IMR-90 (cell line): ENCODE measurements around the gene GPR153. TPM values are rescaled to one million over a fixed set of nuclear protein-coding genes. Genes with fewer than 3 reads are reported as not detected.

Experiments used
- ATAC-seq: fragments of 200-7000 bp; cut with Tn5 transposase; 2 replicates; pipeline ENCODE4 v1.9.1; 2020; ENCODE audit warnings: low read depth, mild to moderate bottlenecking, moderate library complexity
- BruUV-seq: library from RNA; stranded (reverse); fragments of 400-500 nt; replicated peaks from 2 replicates; lab custom pipeline; 2021; lab: Mats Ljungman, UMichigan
- CTCF ChIA-PET: fragments of 300-600 bp; formaldehyde crosslinking; extraction: SDS; loops from one replicate; lab custom pipeline; 2021; ENCODE audit warnings: antibody characterized with exemption; lab: Yijun Ruan, JAX
- POLR2A ChIA-PET: fragments of 300-600 bp; sonication (Branson Sonifier 250); formaldehyde crosslinking; loops from one replicate; lab custom pipeline; 2022; ENCODE audit warnings: antibody characterized with exemption; ENCODE audit not compliant: unreplicated experiment; lab: Charles Lee
- DNase-seq: peaks from one replicate; pipeline ENCODE4 v3.0.0; 2013
- H2AFZ ChIP-seq: replicated peaks from 2 replicates; pipeline ENCODE3; 2013; ENCODE audit warnings: low read length, mild to moderate bottlenecking; ENCODE audit not compliant: poor library complexity
- H2AK5ac ChIP-seq: 2 replicates; pipeline ENCODE4 v1.6.1; 2013; ENCODE audit warnings: low read depth, low read length, inconsistent platforms
- H2AK9ac ChIP-seq: replicated peaks from 2 replicates; pipeline ENCODE3; 2013; ENCODE audit warnings: mild to moderate bottlenecking, low read depth, low read length, moderate library complexity; ENCODE audit not compliant: poor library complexity
- H2BK120ac ChIP-seq: 2 replicates; pipeline ENCODE4 v1.6.1; 2013; ENCODE audit warnings: low read depth, low read length, inconsistent platforms
- H2BK15ac ChIP-seq: 3 replicates; pipeline ENCODE4 v1.6.1; 2013; ENCODE audit warnings: low read depth, low read length, inconsistent platforms
- H2BK20ac ChIP-seq: 2 replicates; pipeline ENCODE4 v1.6.1; 2013; ENCODE audit warnings: low read depth, mild to moderate bottlenecking, inconsistent platforms, low read length, moderate library complexity
- H2BK5ac ChIP-seq: 2 replicates; pipeline ENCODE4 v1.6.1; 2013; ENCODE audit warnings: mild to moderate bottlenecking, low read depth, low read length, inconsistent platforms; ENCODE audit not compliant: poor library complexity, severe bottlenecking
- H3K14ac ChIP-seq: replicated peaks from 2 replicates; pipeline ENCODE4 v1.6.1; 2013; ENCODE audit warnings: low read depth, low read length, inconsistent platforms
- H3K18ac ChIP-seq: 2 replicates; pipeline ENCODE4 v1.6.1; 2013; ENCODE audit warnings: low read depth, low read length, control low read depth
- H3K23ac ChIP-seq: 2 replicates; pipeline ENCODE4 v1.6.1; 2013; ENCODE audit warnings: low read depth, low read length, inconsistent platforms
- H3K27ac ChIP-seq: 2 replicates; pipeline ENCODE4 v1.5.1; 2013; ENCODE audit warnings: mild to moderate bottlenecking, control low read depth, low read length; ENCODE audit not compliant: insufficient read depth
- H3K27me3 ChIP-seq: 2 replicates; pipeline ENCODE4 v1.6.1; 2013; ENCODE audit warnings: low read length; ENCODE audit not compliant: control insufficient read depth, insufficient read depth
- H3K36me3 ChIP-seq: 2 replicates; pipeline ENCODE4 v1.6.1; 2013; ENCODE audit warnings: low read length, mixed read lengths; ENCODE audit not compliant: control insufficient read depth, insufficient read depth
- H3K4ac ChIP-seq: 2 replicates; pipeline ENCODE4 v1.6.1; 2013; ENCODE audit warnings: low read depth, low read length, inconsistent platforms
- H3K4me1 ChIP-seq: 2 replicates; pipeline ENCODE4 v1.6.1; 2013; ENCODE audit warnings: low read length, mixed read lengths; ENCODE audit not compliant: control insufficient read depth, insufficient read depth
- H3K4me2 ChIP-seq: 2 replicates; pipeline ENCODE4 v1.6.1; 2013; ENCODE audit warnings: low read depth, mild to moderate bottlenecking, control low read depth, low read length, moderate library complexity
- H3K4me3 ChIP-seq: 2 replicates; pipeline ENCODE4 v1.5.1; 2013; ENCODE audit warnings: low read depth, mild to moderate bottlenecking, control low read depth, low read length, moderate library complexity; ENCODE audit not compliant: insufficient read depth
- H3K56ac ChIP-seq: 2 replicates; pipeline ENCODE4 v1.6.1; 2013; ENCODE audit warnings: low read length, inconsistent platforms; ENCODE audit not compliant: insufficient read depth; ENCODE audit errors: extremely low read depth
- H3K79me1 ChIP-seq, 2 experiments: 2 replicates each; pipeline ENCODE4 v1.6.1; 2013; ENCODE audit warnings: low read length in 2 of 2, inconsistent platforms in 1 of 2, low read depth in 1 of 2
- H3K9ac ChIP-seq: 2 replicates; pipeline ENCODE4 v1.6.1; 2013; ENCODE audit warnings: low read depth, low read length, control low read depth
- H3K9me1 ChIP-seq: 2 replicates; pipeline ENCODE4 v1.6.1; 2013; ENCODE audit warnings: low read length, inconsistent platforms; ENCODE audit not compliant: insufficient read depth
- H3K9me3 ChIP-seq: 2 replicates; pipeline ENCODE4 v1.6.1; 2013; ENCODE audit warnings: low read length; ENCODE audit not compliant: control insufficient read depth, insufficient read depth
- H4K20me1 ChIP-seq: 2 replicates; pipeline ENCODE4 v1.6.1; 2013; ENCODE audit warnings: low read length, inconsistent platforms; ENCODE audit not compliant: insufficient read depth
- H4K5ac ChIP-seq: 2 replicates; pipeline ENCODE4 v1.6.1; 2013; ENCODE audit warnings: mild to moderate bottlenecking, low read depth, low read length, control low read depth
- H4K8ac ChIP-seq, 2 experiments: 2 replicates each; pipeline ENCODE4 v1.6.1; 2013; ENCODE audit warnings: low read depth in 2 of 2, low read length in 2 of 2, control low read depth in 1 of 2, inconsistent platforms in 1 of 2
- H4K91ac ChIP-seq: 2 replicates; pipeline ENCODE4 v1.6.1; 2013; ENCODE audit warnings: low read depth, low read length, inconsistent platforms; ENCODE audit not compliant: insufficient read depth
- BHLHE40 ChIP-seq: fragments of 150-350 bp; IDR thresholded peaks from 2 replicates; pipeline ENCODE4 v1.6.1; 2016; ENCODE audit warnings: mild to moderate bottlenecking, low read depth, low read length
- CEBPB ChIP-seq: IDR thresholded peaks from 2 replicates; pipeline ENCODE4 v1.6.1; 2012; ENCODE audit warnings: low read depth, low read length, improper control_type of control experiment
- CHD1 ChIP-seq: IDR thresholded peaks from 2 replicates; pipeline ENCODE4 v1.6.1; 2012; ENCODE audit warnings: low read depth, low read length, improper control_type of control experiment
- FOS ChIP-seq: fragments of 150-350 bp; IDR thresholded peaks from 2 replicates; pipeline ENCODE4 v1.6.1; 2016; ENCODE audit warnings: low read depth, low read length
- MAZ ChIP-seq: IDR thresholded peaks from 2 replicates; pipeline ENCODE4 v1.6.1; 2012; ENCODE audit warnings: low read depth, mild to moderate bottlenecking, low read length, improper control_type of control experiment, moderate library complexity, borderline replicate concordance
- MXI1 ChIP-seq: IDR thresholded peaks from 2 replicates; pipeline ENCODE4 v1.6.1; 2012; ENCODE audit warnings: low read depth, mild to moderate bottlenecking, low read length, moderate library complexity, borderline replicate concordance
- NFE2L2 ChIP-seq: fragments of 150-350 bp; IDR thresholded peaks from 2 replicates; pipeline ENCODE4 v1.6.1; 2016; ENCODE audit warnings: low read depth, mild to moderate bottlenecking, low read length
- RAD21 ChIP-seq: IDR thresholded peaks from 2 replicates; pipeline ENCODE4 v1.6.1; 2012; ENCODE audit warnings: low read length, improper control_type of control experiment
- RFX5 ChIP-seq: IDR thresholded peaks from 2 replicates; pipeline ENCODE4 v1.8.0; 2012; ENCODE audit warnings: low read depth, mild to moderate bottlenecking, low read length, moderate library complexity
- SMC3 ChIP-seq: fragments of 150-350 bp; IDR thresholded peaks from 2 replicates; pipeline ENCODE4 v1.6.1; 2016; ENCODE audit warnings: low read depth, mild to moderate bottlenecking, antibody characterized with exemption, low read length, moderate library complexity
- WGBS, 2 experiments: methylation state at CpG; one replicate each; pipeline versions ENCODE4 v1.1.5 to v1.1.7; 2013; ENCODE audit warnings: missing lambda C conversion rate in 2 of 2; ENCODE audit not compliant: insufficient read length in 1 of 2; ENCODE audit errors: extremely low coverage in 2 of 2; 5-methylcytosine and 5-hydroxymethylcytosine counted together
- dilution Hi-C: fragments of 300-500 bp; cut with HindIII; formaldehyde crosslinking; loops from one replicate; pipeline ENCODE4 v1.14.3; 2018; ENCODE audit warnings: low sequenced_read_pairs; ENCODE audit not compliant: unreplicated experiment
- in situ Hi-C: fragments of 300-500 bp; cut with MboI; formaldehyde crosslinking; loops from 3 replicates; pipeline ENCODE4 v1.14.3; 2019; ENCODE audit warnings: low sequenced_read_pairs, inconsistent platforms, mixed read lengths
- intact Hi-C: fragments of 100-400 bp; cut with micrococcal nuclease; formaldehyde crosslinking; loops from 2 replicates; pipeline ENCODE4 v1.10.0; 2022
- polyA plus RNA-seq, 3 experiments: library from polyadenylated mRNA; depleted of rRNA; stranded (reverse); fragments of >200 nt; gene quantifications; 2 replicates each; pipeline ENCODE4 v1.2.3, GENCODE V29; 2012; ENCODE audit warnings: low replicate concordance in 1 of 3
- total RNA-seq: library from RNA; depleted of rRNA; stranded (reverse); fragments of >200 nt; gene quantifications from 2 replicates; pipeline ENCODE4 v1.2.3, GENCODE V29; 2012
- TF ChIP-seq, protein P1 (sequence below): fragments of 150-350 bp; IDR thresholded peaks from 2 replicates; pipeline ENCODE4 v1.6.1; 2017; ENCODE audit warnings: mild to moderate bottlenecking, antibody characterized with exemption, low read length, low read depth

The GPR153 gene
- total and polyA plus RNA-seq, 2 of the 4 experiments (the other 2 are of a cell fraction) = 1.8 to 5.2 TPM

DNA sequence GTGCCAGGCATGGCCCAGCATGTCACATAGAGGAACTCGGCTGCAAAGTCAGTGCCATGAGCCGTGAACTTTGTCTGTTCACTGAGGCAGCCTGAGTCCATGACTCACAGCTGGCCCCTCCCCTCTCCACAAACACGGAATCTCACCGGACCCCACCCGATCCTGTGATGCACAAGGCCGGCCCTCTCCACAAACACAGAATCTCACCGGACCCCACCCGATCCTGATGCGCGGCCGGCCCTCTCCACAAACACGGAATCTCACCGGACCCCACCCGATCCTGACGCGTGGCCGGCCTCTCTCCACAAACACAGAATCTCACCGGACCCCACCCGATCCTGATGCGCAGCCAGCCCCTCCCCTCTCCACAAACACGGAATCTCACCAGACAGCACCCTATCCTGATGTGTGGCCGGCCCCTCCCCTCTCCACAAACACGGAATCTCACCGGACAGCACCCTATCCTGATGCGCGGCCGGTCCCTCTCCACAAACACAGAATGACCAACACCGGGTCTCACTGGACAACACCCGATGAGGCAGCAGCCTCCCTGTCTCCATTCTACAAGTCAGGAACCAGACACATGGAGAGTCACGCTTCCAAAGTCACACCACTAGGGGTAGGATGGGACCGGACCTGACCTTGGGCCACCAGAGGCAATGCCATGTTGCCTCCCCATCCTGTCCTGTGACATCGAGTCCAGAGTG lies 39.6 kb upstream of the GPR153 start:
- Histone ChIP-seq H3K9me1 (peaks cover 7% of the 10 kb centered on the region; the same call in 1 of the 2 replicates), H4K5ac (no peak overlapping the region), H3K36me3 (no peaks in the 10 kb centered on the region), H2BK20ac (no peak overlapping the region), H3K14ac (no peak overlapping the region), H3K9me3 (no peaks in the 10 kb centered on the region), H3K4me1 (no peaks in the 10 kb centered on the region), H3K27me3 (no peaks in the 10 kb centered on the region), H3K4me3 (no peak overlapping the region), H3K23ac (no peak overlapping the region), H4K8ac (no peak overlapping the region), H3K56ac (no peak overlapping the region), H3K9ac (no peak overlapping the region), H3K79me1 (peaks cover 4 to 18% of the 10 kb centered on the region in 2 experiments; a peak in 3 of 4 replicates), H3K4ac (no peak overlapping the region), H4K20me1 (no peaks in the 10 kb centered on the region; the same call in 1 of the 2 replicates), H2AFZ (no peak overlapping the region), H2AK9ac (no peak overlapping the region), H2BK15ac (no peak overlapping the region), H3K4me2 (no peak overlapping the region), H2BK5ac (no peak overlapping the region), H2BK120ac (no peak overlapping the region), H3K18ac (no peak overlapping the region), H2AK5ac (no peak overlapping the region), H4K91ac (no peak overlapping the region), H3K27ac (no peak overlapping the region)
- dilution Hi-C loops (no loop called here), in situ Hi-C loops (no loop called here), intact Hi-C loops (no loop called here)
- TF ChIP-seq SMC3 (no peak), FOS (no peak), CEBPB (no peak), MAZ (no peak), CHD1 (no peak), RFX5 (no peak), NFE2L2 (no peak), BHLHE40 (no peak), MXI1 (no peak), RAD21 (no peak)
- TF ChIP-seq, protein P1, sequence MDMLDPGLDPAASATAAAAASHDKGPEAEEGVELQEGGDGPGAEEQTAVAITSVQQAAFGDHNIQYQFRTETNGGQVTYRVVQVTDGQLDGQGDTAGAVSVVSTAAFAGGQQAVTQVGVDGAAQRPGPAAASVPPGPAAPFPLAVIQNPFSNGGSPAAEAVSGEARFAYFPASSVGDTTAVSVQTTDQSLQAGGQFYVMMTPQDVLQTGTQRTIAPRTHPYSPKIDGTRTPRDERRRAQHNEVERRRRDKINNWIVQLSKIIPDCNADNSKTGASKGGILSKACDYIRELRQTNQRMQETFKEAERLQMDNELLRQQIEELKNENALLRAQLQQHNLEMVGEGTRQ = no peak
- DNase-seq (no peak), ATAC-seq (no peak)
- ChIA-PET POLR2A (no interaction called here), CTCF (no interaction called here)
- BruUV-seq = no TSS peak
- 93% methylated on average over 2 of the region's 32 CpGs; no CpG with 5 or more reads in 1 of the 2 experiments for WGBS, 2 experiments
